Activated CD4-positive, CD25-positive, alpha-beta regulatory T cell treated with anti-CD3 and anti-CD28 coated beads, Interleukin-2, amount 50 U/mL, for 24 hours (primary cell): ENCODE data around the gene HIVEP3.
A peak's percentile ranks its signal among the peaks of the same experiment; 100 is the strongest.

Experiments used
- ATAC-seq, 2 donors: fragments of 150-1000 bp; cut with Tn5 transposase; one replicate each; pipeline ENCODE4 v1.10.0; 2021; ENCODE audit warnings: mild to moderate bottlenecking in 1 of 2, moderate library complexity in 1 of 2

The HIVEP3 gene

GRCh38 chr1:41504114-41505035 is 414.3 kb downstream of the HIVEP3 start:
- ATAC-seq = peak in 1 of 2 donors; percentile 9

- no peak for ATAC-seq
Measured at GRCh38 chr1:41503538-41504113, 415.1 kb downstream of the HIVEP3 start.

GRCh38 chr1:41502912-41503311 is 415.8 kb downstream of the HIVEP3 start:
- ATAC-seq = no peak

DNA sequence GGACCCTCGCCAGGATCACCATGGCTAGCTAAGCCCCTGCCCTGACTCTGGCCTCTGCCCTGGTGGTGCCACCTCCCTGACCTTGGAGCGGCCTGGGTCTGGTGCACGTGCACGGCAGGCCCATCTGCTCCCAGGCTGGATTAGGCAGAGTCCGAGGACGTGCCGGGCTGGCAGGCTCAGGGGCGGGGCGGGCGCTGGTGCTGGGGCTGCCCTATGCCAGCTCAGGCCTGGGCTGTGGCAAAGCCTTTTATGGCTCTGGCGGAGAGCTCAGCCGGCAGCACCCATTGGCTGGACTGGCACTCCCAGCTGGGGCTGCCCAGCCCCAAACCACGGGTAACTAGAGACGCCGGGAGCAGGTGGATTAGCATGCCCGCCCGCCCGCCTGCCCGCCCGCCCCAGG is 417.1 kb downstream of the HIVEP3 start:
- no peak for ATAC-seq

GRCh38 chr1:41500781-41501518 is 417.8 kb downstream of the HIVEP3 start:
- no peak for ATAC-seq

- no peak for ATAC-seq
Measured at GRCh38 chr1:41500378-41500777, 418.3 kb downstream of the HIVEP3 start.

DNA sequence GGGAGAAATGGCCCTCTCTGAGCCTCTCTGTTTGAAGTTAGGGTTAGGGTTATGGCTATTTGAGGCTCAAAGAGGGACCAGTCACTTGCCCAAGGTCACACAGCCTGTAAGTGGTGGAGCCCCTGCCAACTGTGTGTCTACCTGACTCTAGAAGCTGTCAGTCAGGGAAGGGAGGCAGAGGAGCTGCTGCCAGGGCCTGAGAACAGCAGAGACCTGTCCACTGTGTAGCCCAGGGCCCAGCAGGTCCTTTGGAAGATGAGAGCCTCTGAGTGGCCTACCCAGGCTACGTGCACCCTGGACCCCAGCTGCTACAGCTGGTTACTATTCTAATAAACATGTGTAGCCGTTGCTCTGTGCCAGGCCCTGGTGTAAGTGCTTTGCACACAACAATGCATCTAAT is 419.1 kb downstream of the HIVEP3 start:
- ATAC-seq = no peak

GRCh38 chr1:41498804-41499203 is 419.9 kb downstream of the HIVEP3 start:
- ATAC-seq = no peak

DNA sequence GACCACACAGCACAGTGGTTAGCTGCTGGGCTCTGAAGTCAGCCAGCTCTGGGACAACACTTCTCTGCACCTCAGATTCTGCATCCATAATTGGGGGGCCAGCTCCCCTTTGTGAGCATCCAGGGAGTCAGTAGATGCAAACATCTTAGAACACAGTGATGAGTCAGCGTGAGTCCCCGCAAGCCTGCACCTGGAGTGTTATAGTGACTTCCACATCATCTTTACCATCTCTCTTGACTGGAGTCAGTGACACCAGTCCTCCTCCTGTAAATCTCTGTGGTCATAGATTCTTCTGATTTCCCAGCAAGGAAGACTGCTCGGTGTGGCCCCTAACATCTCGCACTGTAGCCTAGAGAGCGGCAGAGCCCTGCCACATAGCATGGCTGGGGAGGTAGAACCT is 420.3 kb downstream of the HIVEP3 start:
- ATAC-seq = no peak

DNA sequence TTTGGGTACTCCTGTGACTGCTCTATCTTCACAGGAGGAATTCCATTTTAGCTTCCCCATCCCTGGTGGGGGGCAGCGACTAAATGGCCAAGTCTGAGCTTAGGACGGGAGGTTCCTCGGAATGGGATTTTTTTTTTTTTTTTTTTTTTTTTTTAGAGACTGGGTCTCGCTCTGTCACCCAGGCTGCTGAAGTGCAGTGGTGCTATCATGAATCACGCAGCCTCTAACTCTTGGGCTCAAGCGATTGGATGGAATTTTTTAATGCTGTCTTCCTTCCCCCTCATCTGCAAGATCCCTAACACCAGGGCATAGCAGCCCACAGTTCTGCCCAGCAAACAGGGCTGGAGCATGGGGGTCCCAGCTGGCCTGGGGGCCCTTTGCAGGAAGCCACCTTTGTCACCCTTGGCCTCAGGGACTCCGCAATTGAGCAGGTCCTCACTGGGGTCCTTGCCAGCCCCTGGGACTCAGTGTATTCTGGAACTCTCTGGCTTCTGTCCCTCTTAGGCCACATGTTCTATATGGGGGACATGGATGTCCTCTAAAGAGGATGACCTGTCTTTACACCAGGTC is 421.2 kb downstream of the HIVEP3 start:
- no peak for ATAC-seq

DNA sequence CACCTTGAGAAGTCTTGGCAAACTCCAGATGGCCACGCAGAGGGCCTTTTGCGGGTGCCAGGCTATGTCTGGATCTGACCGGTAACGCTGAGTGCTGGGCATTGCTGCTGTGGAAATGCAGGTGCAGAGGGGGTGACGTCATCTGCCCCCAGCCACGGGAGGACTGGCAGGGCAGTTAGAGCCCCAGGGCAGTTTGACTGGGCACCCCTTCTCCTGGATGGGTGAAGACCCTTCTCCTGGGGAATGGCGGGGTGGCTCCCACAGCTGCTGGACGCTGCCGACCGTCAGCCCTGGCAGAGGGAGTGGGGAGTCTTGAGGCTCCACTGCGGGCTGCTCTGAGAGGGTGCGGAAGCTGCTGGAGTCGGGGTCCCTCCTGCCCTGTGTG is 421.7 kb downstream of the HIVEP3 start:
- ATAC-seq = no peak

DNA sequence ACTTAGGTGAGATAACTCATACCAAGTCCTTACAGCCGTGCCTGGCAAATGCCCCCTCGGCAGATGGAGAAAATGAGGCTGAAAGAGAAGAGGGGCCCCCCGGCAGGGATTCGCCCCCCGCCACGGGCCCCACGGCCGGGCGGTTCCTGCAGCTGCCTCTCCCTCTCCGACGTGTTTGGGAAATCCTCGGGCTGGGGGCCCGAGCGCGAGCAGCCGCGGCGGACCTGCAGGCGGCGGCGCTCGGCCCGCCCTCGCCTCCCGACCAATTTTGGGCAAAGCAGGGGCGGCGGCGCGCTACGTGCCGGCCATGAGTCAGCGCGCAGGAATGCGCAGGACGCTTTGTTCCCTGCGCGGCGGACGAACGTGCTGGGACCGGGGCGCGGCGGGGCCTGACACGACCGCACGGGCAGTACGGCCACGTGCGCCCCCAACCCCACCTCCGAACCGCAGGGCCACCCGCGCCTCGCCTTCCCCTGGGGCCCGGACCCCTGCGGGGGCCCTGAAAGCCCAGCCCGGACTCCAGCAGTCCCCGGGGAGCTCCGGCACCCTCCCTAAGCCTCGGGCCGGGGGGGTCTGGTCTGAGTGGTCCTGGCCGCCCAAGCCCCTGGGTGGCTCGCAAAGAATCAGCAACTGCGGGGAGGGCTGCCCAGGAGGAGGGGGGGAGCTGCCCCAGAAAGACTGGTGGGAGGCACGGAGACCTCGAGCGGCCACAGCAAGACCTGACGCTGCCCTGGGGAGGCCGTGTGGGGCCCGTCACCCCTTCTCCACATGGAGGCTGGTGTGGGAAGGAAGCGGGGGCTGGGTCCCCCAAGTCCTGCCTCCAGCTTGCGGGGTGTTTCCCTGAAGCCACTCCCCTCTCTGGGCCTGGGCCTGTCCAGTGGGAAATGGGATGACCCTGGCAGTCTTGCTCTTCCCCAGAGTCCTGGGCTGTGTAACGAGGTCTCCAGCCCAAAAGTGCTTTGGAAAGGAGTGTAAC is 422.4 kb downstream of the HIVEP3 start:
- peak; percentile 59 to 72 for ATAC-seq

DNA sequence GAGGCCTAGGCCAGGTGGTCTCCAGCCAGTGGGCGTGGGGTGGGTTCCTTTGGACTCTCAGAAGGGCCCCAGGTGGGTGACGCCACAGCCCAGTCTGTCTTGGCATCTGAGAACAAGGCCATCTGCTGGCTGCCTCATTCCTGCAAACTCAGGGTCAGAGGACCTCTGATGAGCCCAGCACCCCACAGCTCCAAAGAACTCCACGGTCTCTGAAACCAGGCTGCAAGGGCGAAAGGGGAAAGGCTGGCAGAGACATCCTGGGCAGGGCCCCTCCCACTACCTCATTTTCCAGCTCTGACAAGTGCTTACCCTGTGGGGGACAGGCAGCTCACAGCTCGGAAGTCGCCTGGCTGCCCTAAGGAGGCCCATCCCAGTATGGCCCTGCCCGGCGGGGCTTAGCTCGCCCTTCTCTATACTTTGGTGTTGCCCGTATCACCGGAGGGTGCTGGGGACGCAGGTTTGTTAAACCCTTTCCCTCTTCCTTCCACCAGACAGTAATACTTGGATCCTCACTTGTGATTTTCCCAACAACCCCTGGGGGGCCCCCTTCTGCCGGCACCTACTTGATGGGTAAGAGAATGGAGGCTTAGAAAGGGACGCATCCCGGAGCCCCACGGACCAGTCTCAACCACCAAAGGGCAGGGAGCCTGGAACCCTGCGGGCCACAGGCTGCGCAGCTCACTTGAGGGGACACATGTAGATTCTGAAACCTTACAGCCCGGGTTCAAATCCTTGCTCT is 423.3 kb downstream of the HIVEP3 start:
- ATAC-seq = no peak

DNA sequence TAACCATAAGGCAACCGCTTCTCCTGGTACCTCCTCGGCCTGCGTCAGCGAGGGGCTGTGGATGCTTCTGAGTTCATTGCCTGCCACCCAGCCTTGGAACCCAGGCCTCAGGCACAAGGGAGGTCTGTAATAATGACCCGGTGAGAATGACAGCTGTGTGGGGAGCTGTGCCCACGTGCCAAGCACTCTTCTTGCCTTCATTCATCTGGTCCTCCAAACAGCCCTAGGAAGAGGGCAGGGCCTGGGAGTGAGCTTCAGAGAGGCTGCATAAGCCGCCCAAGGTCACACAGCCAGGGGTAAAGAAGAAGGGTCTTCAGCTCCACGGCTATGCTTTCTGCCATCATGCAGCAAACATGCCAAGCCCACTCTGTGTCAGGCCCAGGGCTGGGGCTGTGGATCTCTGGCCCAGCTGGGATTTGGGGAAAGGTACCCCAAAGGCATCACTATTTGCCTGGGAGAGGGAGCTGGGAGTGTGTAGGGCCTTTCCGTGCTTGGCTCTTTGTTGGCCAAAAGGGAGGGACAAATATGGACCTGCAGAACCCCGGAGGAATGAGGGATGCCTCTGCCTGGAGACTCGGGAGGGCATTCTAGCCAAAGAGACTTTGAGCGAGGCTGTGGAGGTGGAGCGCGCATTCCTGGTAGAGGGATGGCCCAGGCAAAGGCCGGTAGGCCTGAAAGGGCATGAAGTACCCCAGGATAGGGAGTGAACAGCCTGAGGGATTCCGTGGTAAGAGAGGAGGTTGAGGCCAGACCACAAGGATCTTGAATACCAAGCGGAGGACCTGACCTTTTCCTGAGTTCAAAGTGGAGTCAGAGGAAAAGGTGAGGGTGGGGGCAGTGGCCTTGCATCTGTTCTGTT is 424.1 kb downstream of the HIVEP3 start:
- no peak for ATAC-seq

- no peak for ATAC-seq
Measured at GRCh38 chr1:41493626-41494350, 424.9 kb downstream of the HIVEP3 start.

GRCh38 chr1:41493117-41493536 is 425.6 kb downstream of the HIVEP3 start:
- ATAC-seq = peak; percentile 61 to 70

GRCh38 chr1:41492341-41492848 is 426.3 kb downstream of the HIVEP3 start:
- no peak for ATAC-seq

GRCh38 chr1:41490911-41491310 is 427.8 kb downstream of the HIVEP3 start:
- ATAC-seq = no peak

DNA sequence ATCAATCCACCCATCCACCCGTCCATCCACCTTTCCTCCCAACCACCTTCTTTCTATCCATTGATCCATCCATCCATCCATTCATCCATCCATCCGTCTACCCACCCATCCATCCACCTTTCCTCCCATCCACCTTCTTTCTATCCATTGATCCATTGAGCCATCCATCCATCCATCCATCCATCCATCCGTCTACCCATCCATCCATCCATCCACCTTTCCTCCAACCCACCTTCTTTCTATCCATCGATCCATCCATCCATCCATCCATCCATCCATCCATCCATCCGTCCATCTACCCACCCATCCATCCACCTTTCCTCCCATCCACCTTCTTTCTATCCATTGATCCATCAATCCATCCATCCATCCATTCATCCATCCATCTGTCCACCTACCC is 429.2 kb downstream of the HIVEP3 start:
- ATAC-seq = no peak
